ENCODE results near the gene RPL27A. TPM values are rescaled to one million over a fixed set of nuclear protein-coding genes. Genes with fewer than 3 reads are reported as not detected.

RPL27A gene
- total RNA-seq, 4 donors from 2014 or later: 921 to 1,566 (median 1,106) TPM

DNA sequence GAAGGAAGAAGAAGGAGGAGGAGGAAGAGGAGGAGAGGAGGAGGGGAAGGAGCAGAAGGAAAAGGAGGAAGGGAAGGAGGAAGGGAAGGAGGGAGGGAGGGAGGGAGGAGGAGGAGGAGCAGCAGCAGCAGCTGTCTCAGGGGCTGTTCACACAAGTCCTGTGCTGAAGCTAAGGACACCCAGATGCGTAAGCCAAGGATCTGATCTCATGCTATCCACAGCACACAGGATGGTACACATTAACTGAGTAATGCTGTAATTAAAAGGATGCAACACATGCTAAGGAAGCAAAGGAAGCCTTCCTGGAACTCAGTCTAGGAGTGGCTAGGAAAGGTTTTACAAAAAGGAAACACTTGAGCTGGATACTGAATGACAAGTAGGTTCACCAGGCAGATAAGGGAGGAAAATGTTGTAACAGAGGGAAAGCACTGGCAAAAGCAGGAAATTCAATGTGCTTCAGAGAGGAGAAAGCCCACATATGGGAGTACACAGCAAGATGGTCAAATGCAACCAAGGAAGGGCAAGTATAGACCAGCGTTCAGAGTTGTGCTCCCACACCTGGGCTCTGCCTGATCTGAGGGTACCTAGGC is 32.1 kb upstream of the RPL27A start:
- H3K36me3 ChIP-seq: peaks cover 0 to 65% (median 0%) of the 10 kb centered on the region in 3 donors
- WGBS, 2 donors: 86 to 95% methylated on average over 2 of the region's 2 CpGs
- H3K27me3 ChIP-seq: no peaks in the 10 kb centered on the region
- no peak for DNase-seq
- no peak for TF ChIP-seq POLR2A (IDR thresholded peaks at IDR 0.05)
- TF ChIP-seq, protein P1, sequence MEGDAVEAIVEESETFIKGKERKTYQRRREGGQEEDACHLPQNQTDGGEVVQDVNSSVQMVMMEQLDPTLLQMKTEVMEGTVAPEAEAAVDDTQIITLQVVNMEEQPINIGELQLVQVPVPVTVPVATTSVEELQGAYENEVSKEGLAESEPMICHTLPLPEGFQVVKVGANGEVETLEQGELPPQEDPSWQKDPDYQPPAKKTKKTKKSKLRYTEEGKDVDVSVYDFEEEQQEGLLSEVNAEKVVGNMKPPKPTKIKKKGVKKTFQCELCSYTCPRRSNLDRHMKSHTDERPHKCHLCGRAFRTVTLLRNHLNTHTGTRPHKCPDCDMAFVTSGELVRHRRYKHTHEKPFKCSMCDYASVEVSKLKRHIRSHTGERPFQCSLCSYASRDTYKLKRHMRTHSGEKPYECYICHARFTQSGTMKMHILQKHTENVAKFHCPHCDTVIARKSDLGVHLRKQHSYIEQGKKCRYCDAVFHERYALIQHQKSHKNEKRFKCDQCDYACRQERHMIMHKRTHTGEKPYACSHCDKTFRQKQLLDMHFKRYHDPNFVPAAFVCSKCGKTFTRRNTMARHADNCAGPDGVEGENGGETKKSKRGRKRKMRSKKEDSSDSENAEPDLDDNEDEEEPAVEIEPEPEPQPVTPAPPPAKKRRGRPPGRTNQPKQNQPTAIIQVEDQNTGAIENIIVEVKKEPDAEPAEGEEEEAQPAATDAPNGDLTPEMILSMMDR (IDR thresholded peaks at IDR 0.05): no peak
- H3K4me1 ChIP-seq: peaks cover 0 to 5% (median 0%) of the 10 kb centered on the region in 3 donors
- no peak overlapping the region for H3K4me3 ChIP-seq
- no peaks in the 10 kb centered on the region for H3K9me3 ChIP-seq
- intact Hi-C loops (cut with DNase I): no loop called here
- no peak overlapping the region for H3K27ac ChIP-seq

DNA sequence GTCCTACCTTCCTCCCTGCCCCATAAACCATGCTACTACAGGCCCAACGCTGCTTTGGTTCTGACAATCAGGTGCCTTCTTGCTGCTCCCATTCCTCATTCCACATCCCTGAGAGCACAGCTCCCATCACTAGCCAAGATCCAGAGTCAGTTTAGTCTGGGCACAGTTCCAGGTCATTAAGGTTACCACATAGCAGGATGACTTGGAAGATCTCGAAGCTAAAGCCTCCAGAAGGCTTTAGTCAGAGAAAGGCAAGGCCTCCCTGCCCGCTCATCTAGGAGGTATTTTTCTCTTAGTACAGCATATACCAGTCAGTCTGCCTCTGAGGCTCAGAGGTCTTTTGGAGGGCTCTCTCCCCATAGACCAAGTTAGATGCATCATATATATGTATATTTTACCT is 30.5 kb upstream of the RPL27A start:
- H3K36me3 ChIP-seq: peaks cover 0 to 51% (median 0%) of the 10 kb centered on the region in 3 donors
- peak overlapping the region in 1 of 4 donors; percentile 2 for H3K27ac ChIP-seq
- DNase-seq: no peak
- H3K9me3 ChIP-seq: no peaks in the 10 kb centered on the region
- no peaks in the 10 kb centered on the region for H3K27me3 ChIP-seq
- WGBS, 2 donors: 72 to 86% methylated on average over 2 to 3 of the region's 3 CpGs
- TF ChIP-seq POLR2A (IDR thresholded peaks at IDR 0.05): no peak
- TF ChIP-seq, protein P1 (IDR thresholded peaks at IDR 0.05): no peak
- H3K4me1 ChIP-seq: peaks cover 0 to 5% (median 0%) of the 10 kb centered on the region in 3 donors
- H3K4me3 ChIP-seq: no peak overlapping the region
- intact Hi-C loops (cut with DNase I): no loop called here

DNA sequence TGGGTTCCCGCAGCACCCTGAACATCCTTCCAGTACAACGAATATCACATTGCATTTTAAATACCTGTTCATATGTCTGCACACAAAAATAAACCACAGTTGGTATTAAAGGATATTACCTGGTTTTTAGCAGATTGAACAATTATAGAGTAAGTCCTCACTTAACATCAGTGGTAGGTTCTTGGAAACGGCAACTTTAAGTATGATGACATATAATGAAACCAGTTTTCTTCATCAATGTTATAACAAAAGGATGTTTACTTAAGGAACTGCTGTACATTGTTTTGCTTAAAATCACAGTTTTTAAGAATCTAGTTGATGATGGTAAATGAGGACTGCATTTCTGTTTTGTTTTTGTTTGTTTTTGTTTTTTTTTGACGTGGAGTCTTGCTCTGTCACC is 28.1 kb upstream of the RPL27A start:
- no peak for TF ChIP-seq POLR2A (IDR thresholded peaks at IDR 0.05)
- TF ChIP-seq, protein P1 (IDR thresholded peaks at IDR 0.05): no peak
- DNase-seq: no peak
- Histone ChIP-seq H3K27me3 (no peaks in the 10 kb centered on the region), H3K36me3 (peaks cover 0 to 27% (median 0%) of the 10 kb centered on the region in 3 donors), H3K4me1 (peaks cover 0 to 10% (median 0%) of the 10 kb centered on the region in 3 donors), H3K27ac (no peak overlapping the region), H3K4me3 (no peak overlapping the region), H3K9me3 (no peaks in the 10 kb centered on the region)
- intact Hi-C loops (cut with DNase I): no loop called here
- WGBS, 2 donors: 65 to 75% methylated on average over 4 of the region's 4 CpGs

DNA sequence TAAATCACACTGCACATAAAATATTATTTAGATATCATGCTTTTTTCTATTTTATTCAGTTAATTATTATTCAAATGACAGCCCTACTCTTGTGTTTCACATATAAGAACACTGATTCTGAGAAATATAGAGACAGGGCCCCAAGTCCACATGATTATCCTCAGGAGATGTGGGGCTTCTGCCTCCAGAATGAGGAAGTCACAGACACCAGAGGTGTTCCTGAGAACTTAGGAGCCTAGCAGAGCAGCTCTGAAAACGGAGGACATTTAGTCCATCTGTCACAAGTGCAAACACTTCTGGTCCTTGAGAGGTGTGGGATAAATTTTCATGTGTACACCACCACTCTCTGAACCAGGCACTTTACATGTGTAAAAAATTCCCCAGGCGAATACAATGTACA is 26.3 kb upstream of the RPL27A start:
- Histone ChIP-seq H3K4me3 (no peak overlapping the region), H3K36me3 (peaks cover 0 to 9% (median 0%) of the 10 kb centered on the region in 3 donors), H3K27me3 (no peaks in the 10 kb centered on the region), H3K4me1 (peaks cover 0 to 10% (median 0%) of the 10 kb centered on the region in 3 donors), H3K9me3 (no peaks in the 10 kb centered on the region), H3K27ac (no peak overlapping the region)
- DNase-seq: no peak
- intact Hi-C loops (cut with DNase I): no loop called here
- 85 to 92% methylated on average over 2 of the region's 2 CpGs for WGBS, 2 donors
- TF ChIP-seq, protein P1 (IDR thresholded peaks at IDR 0.05): no peak
- no peak for TF ChIP-seq POLR2A (IDR thresholded peaks at IDR 0.05)

DNA sequence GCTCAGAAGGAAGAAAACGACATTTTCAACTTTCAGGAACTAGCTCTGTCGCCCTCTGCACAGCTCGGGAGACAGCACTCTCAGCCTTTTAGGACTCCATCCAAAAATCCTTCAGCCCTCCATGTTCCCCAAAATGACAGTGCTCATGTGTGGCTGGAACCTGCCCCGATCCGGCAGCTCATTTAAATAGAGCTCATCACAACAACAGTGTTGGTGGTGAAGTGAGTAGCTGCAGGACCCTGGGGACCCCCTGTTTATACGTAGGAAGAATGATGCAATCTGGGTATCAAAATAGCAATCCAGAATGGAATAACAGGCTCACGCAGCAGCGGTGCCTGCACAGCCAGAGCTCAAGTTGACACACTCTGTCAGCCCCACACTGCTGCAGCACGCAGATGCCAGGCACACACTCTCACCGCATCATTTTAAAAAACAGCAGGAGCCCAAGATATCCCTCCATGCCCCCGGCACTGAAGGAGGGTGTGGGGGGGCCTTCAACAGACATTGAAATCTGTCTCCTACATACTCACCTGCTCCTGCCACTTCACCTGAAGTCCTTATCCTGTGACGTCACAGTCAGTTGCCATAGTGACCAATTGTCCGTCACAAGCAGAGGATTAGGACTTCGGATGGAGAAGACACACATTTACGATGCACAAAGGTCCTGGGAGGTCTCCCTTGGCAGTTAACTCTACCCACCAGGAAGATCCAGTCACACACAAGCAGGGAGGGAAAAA is 24.1 kb upstream of the RPL27A start:
- Histone ChIP-seq H3K36me3 (peaks cover 0 to 9% (median 0%) of the 10 kb centered on the region in 3 donors), H3K27me3 (no peaks in the 10 kb centered on the region), H3K4me3 (peak overlapping the region in 1 of 4 donors; percentile 3), H3K27ac (no peak overlapping the region), H3K9me3 (no peaks in the 10 kb centered on the region), H3K4me1 (peaks cover 0 to 5% (median 0%) of the 10 kb centered on the region in 3 donors)
- intact Hi-C loops (cut with DNase I): no loop called here
- WGBS, 2 donors: 82 to 89% methylated on average over 10 to 15 of the region's 15 CpGs
- no peak for DNase-seq
- no peak for TF ChIP-seq POLR2A (IDR thresholded peaks at IDR 0.05)
- TF ChIP-seq, protein P1 (IDR thresholded peaks at IDR 0.05): no peak
